ENCODE measurements around the gene HNF4A. TPM values are rescaled to one million over a fixed set of nuclear protein-coding genes. Genes with fewer than 3 reads are reported as not detected.

HNF4A gene
- total and polyA plus RNA-seq, 2 of the 13 experiments (the other 11 are each of a cell fraction or from before 2014, with no cell fraction given): 80.9 to 169 TPM

DNA sequence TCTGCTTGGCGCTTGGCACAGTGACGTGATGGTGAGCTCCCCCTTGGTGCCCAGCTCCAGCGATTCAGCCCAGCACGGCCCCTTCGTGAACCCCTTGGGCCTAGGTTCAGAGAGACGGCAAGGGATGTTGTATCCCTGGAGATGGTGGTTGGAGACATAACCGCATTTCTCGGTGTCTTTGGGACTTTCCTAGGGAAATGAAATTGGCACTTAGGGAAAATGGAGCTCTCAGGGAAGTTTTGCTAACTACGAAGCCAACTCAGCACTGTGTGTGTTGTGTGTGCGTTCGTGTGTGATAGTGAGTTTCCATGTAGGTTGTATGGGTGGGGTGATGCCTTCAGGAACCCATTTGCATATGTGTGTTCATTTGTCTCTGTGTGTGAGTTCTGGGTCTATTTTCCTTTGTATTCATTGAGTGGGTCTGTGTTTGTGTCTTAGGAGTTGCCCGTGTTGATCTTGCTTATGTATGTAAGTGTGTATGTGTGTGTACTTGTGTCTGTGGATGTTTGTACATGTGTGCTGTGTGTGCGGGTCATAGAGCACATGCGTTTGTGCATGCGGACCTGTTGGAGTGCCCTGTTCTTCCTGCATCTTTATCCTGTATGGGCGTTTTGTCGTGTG is 46.4 kb downstream of the HNF4A start (continued):
- TF ChIP-seq, protein P1, sequence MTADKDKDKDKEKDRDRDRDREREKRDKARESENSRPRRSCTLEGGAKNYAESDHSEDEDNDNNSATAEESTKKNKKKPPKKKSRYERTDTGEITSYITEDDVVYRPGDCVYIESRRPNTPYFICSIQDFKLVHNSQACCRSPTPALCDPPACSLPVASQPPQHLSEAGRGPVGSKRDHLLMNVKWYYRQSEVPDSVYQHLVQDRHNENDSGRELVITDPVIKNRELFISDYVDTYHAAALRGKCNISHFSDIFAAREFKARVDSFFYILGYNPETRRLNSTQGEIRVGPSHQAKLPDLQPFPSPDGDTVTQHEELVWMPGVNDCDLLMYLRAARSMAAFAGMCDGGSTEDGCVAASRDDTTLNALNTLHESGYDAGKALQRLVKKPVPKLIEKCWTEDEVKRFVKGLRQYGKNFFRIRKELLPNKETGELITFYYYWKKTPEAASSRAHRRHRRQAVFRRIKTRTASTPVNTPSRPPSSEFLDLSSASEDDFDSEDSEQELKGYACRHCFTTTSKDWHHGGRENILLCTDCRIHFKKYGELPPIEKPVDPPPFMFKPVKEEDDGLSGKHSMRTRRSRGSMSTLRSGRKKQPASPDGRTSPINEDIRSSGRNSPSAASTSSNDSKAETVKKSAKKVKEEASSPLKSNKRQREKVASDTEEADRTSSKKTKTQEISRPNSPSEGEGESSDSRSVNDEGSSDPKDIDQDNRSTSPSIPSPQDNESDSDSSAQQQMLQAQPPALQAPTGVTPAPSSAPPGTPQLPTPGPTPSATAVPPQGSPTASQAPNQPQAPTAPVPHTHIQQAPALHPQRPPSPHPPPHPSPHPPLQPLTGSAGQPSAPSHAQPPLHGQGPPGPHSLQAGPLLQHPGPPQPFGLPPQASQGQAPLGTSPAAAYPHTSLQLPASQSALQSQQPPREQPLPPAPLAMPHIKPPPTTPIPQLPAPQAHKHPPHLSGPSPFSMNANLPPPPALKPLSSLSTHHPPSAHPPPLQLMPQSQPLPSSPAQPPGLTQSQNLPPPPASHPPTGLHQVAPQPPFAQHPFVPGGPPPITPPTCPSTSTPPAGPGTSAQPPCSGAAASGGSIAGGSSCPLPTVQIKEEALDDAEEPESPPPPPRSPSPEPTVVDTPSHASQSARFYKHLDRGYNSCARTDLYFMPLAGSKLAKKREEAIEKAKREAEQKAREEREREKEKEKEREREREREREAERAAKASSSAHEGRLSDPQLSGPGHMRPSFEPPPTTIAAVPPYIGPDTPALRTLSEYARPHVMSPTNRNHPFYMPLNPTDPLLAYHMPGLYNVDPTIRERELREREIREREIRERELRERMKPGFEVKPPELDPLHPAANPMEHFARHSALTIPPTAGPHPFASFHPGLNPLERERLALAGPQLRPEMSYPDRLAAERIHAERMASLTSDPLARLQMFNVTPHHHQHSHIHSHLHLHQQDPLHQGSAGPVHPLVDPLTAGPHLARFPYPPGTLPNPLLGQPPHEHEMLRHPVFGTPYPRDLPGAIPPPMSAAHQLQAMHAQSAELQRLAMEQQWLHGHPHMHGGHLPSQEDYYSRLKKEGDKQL (CRISPR knock-in tag; IDR thresholded peaks at IDR 0.05; ENCODE audit: low read depth): 0 out of 2 replicates have a peak, but pooled peaks have one; percentile 26
- TF ChIP-seq NFKB2 (CRISPR knock-in tag; IDR thresholded peaks at IDR 0.05; ENCODE audit: borderline replicate concordance) (no peak), ARNT (IDR thresholded peaks at IDR 0.05) (no peak), ZNF343 (CRISPR knock-in tag; IDR thresholded peaks at IDR 0.05) (no peak), SALL2 (CRISPR knock-in tag; IDR thresholded peaks at IDR 0.05) (peak; percentile 38; the same call in 1 of the 2 replicates), FOXP4 (CRISPR knock-in tag; IDR thresholded peaks at IDR 0.05) (no peak), ZNF878 (CRISPR knock-in tag; IDR thresholded peaks at IDR 0.05) (no peak), ZNF263 (CRISPR knock-in tag; IDR thresholded peaks at IDR 0.05) (no peak), STAG1 (CRISPR knock-in tag; IDR thresholded peaks at IDR 0.05) (0 out of 2 replicates have a peak, but pooled peaks have one; percentile 12), AKNA (CRISPR knock-in tag; IDR thresholded peaks at IDR 0.05; ENCODE audit: borderline replicate concordance) (no peak), TOE1 (CRISPR knock-in tag; IDR thresholded peaks at IDR 0.05) (0 out of 2 replicates have a peak, but pooled peaks have one; percentile 49), ZFYVE20 (CRISPR knock-in tag; IDR thresholded peaks at IDR 0.05; ENCODE audit: borderline replicate concordance, low read depth) (0 out of 2 replicates have a peak, but pooled peaks have one; percentile 20), NPAS2 (CRISPR knock-in tag; IDR thresholded peaks at IDR 0.05; ENCODE audit: borderline replicate concordance) (no peak)
- TF ChIP-seq, protein P2, sequence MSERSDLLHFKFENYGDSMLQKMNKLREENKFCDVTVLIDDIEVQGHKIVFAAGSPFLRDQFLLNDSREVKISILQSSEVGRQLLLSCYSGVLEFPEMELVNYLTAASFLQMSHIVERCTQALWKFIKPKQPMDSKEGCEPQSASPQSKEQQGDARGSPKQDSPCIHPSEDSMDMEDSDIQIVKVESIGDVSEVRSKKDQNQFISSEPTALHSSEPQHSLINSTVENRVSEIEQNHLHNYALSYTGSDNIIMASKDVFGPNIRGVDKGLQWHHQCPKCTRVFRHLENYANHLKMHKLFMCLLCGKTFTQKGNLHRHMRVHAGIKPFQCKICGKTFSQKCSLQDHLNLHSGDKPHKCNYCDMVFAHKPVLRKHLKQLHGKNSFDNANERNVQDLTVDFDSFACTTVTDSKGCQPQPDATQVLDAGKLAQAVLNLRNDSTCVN (CRISPR knock-in tag; IDR thresholded peaks at IDR 0.05; ENCODE audit: borderline replicate concordance): no peak
